HFF-Myc (cell line): ENCODE data around the gene FER.

Experiments used
- DNase-seq: peaks from one replicate; pipeline ENCODE4 v3.0.0-alpha.2; 2011; ENCODE audit warnings: low read depth; ENCODE audit errors: extremely low read depth
- H3K4me3 ChIP-seq: replicated peaks from 2 replicates; pipeline ENCODE4 v1.5.1; 2011; ENCODE audit warnings: low read depth, mild to moderate bottlenecking, control low read depth, low read length
- CTCF ChIP-seq: IDR thresholded peaks from 2 replicates; pipeline ENCODE4 v1.5.1; 2012; ENCODE audit warnings: mild to moderate bottlenecking, low read depth, low read length, control low read depth; ENCODE audit errors: missing control alignments

FER gene

GRCh38 chr5:108729242-108729615, 18.5 kb upstream of the FER start:
- H3K4me3 ChIP-seq: no peak overlapping the region
- no peak for TF ChIP-seq CTCF
- DNase-seq: no peak

GRCh38 chr5:108730617-108731340, 16.9 kb upstream of the FER start:
- DNase-seq: no peak
- no peak overlapping the region for H3K4me3 ChIP-seq
- TF ChIP-seq CTCF: no peak

- no peak overlapping the region for H3K4me3 ChIP-seq
- no peak for TF ChIP-seq CTCF
- DNase-seq: no peak
Measured at GRCh38 chr5:108735790-108736189, 11.9 kb upstream of the FER start.

- no peak for DNase-seq
- TF ChIP-seq CTCF: no peak
- no peak overlapping the region for H3K4me3 ChIP-seq
Measured at GRCh38 chr5:108736855-108737254, 10.8 kb upstream of the FER start.

GRCh38 chr5:108739376-108739775, 8.3 kb upstream of the FER start:
- no peak overlapping the region for H3K4me3 ChIP-seq
- TF ChIP-seq CTCF: no peak
- no peak for DNase-seq

GRCh38 chr5:108739906-108740305, 7.8 kb upstream of the FER start:
- H3K4me3 ChIP-seq: no peak overlapping the region
- TF ChIP-seq CTCF: no peak
- no peak for DNase-seq

- H3K4me3 ChIP-seq: no peak overlapping the region
- DNase-seq: no peak
- TF ChIP-seq CTCF: no peak
Measured at GRCh38 chr5:108743319-108743718, 4.4 kb upstream of the FER start.
